ENCODE results near the gene LANCL3. TPM values are rescaled to one million over a fixed set of nuclear protein-coding genes. Genes with fewer than 3 reads are reported as not detected.

LANCL3 gene
- total RNA-seq, 1 donor from 2014 or later: 0.02 TPM

GRCh38 chrX:37594755-37595382, 23.4 kb downstream of the LANCL3 start:
- Histone ChIP-seq H3K4me3 (no peak overlapping the region), H2AFZ (replicated peaks) (no peak overlapping the region), H3K27me3 (no peaks in the 10 kb centered on the region), H3K9me3 (ENCODE audit: low read depth) (no peaks in the 10 kb centered on the region), H3K79me2 (ENCODE audit: low read depth) (no peaks in the 10 kb centered on the region), H3K27ac (no peak overlapping the region), H4K20me1 (ENCODE audit: low read depth) (no peaks in the 10 kb centered on the region), H3K4me1 (no peaks in the 10 kb centered on the region), H3K36me3 (no peaks in the 10 kb centered on the region), H3K4me2 (no peak overlapping the region), H3K9ac (no peak overlapping the region), H3F3A (ENCODE audit: low read depth) (no peaks in the 10 kb centered on the region)
- Mint-ChIP-seq H3K9me3 (no peaks in the 10 kb centered on the region), H3K27me3 (ENCODE audit: insufficient read depth, low read depth) (peaks cover 3% of the 10 kb centered on the region), H3K27ac (no peak overlapping the region), H3K4me1 (no peaks in the 10 kb centered on the region), H3K36me3 (no peaks in the 10 kb centered on the region), H3K4me3 (no peak overlapping the region)
- TF ChIP-seq EZH2 (IDR thresholded peaks at IDR 0.05) (no peak), CTCF (IDR thresholded peaks at IDR 0.05) (no peak), EZH2phosphoT487 (IDR thresholded peaks at IDR 0.05) (no peak)
- DNase-seq (ENCODE audit: low spot score): no peak

- no peak overlapping the region for H3K4me3 Mint-ChIP-seq
- no peaks in the 10 kb centered on the region for H3K4me1 ChIP-seq
- no peak for TF ChIP-seq EZH2phosphoT487 (IDR thresholded peaks at IDR 0.05)
- no peak for TF ChIP-seq CTCF (IDR thresholded peaks at IDR 0.05)
- no peak for TF ChIP-seq EZH2 (IDR thresholded peaks at IDR 0.05)
- H3K27ac ChIP-seq: no peak overlapping the region
- no peaks in the 10 kb centered on the region for H3K27me3 Mint-ChIP-seq (ENCODE audit: insufficient read depth, low read depth)
- H3K9ac ChIP-seq: no peak overlapping the region
- H3F3A ChIP-seq (ENCODE audit: low read depth): no peaks in the 10 kb centered on the region
- H4K20me1 ChIP-seq (ENCODE audit: low read depth): no peaks in the 10 kb centered on the region
- H3K9me3 ChIP-seq (ENCODE audit: low read depth): peaks cover 3% of the 10 kb centered on the region
- no peak overlapping the region for H3K4me3 ChIP-seq
- no peaks in the 10 kb centered on the region for H3K9me3 Mint-ChIP-seq
- no peak for DNase-seq (ENCODE audit: low spot score)
- H3K36me3 ChIP-seq: no peaks in the 10 kb centered on the region
- no peaks in the 10 kb centered on the region for H3K27me3 ChIP-seq
- H3K79me2 ChIP-seq (ENCODE audit: low read depth): no peaks in the 10 kb centered on the region
- H2AFZ ChIP-seq (replicated peaks): no peak overlapping the region
- H3K36me3 Mint-ChIP-seq: no peaks in the 10 kb centered on the region
- no peak overlapping the region for H3K4me2 ChIP-seq
- H3K4me1 Mint-ChIP-seq: peaks cover 4% of the 10 kb centered on the region
- no peak overlapping the region for H3K27ac Mint-ChIP-seq
Observed at GRCh38 chrX:37599729-37600128, 28.3 kb downstream of the LANCL3 start.

- H3K27me3 ChIP-seq: no peaks in the 10 kb centered on the region
- H3K4me3 ChIP-seq: no peak overlapping the region
- H3K4me2 ChIP-seq: no peak overlapping the region
- Mint-ChIP-seq H3K4me1 (peaks cover 4% of the 10 kb centered on the region), H3K4me3 (no peak overlapping the region), H3K9me3 (no peaks in the 10 kb centered on the region), H3K36me3 (no peaks in the 10 kb centered on the region), H3K27me3 (ENCODE audit: insufficient read depth, low read depth) (no peaks in the 10 kb centered on the region), H3K27ac (no peak overlapping the region)
- H3K4me1 ChIP-seq: no peaks in the 10 kb centered on the region
- H3K9ac ChIP-seq: no peak overlapping the region
- H3F3A ChIP-seq (ENCODE audit: low read depth): no peaks in the 10 kb centered on the region
- peaks cover 3% of the 10 kb centered on the region for H3K9me3 ChIP-seq (ENCODE audit: low read depth)
- no peak for TF ChIP-seq EZH2phosphoT487 (IDR thresholded peaks at IDR 0.05)
- no peak for TF ChIP-seq CTCF (IDR thresholded peaks at IDR 0.05)
- TF ChIP-seq EZH2 (IDR thresholded peaks at IDR 0.05): no peak
- no peak overlapping the region for H2AFZ ChIP-seq (replicated peaks)
- H3K27ac ChIP-seq: no peak overlapping the region
- H4K20me1 ChIP-seq (ENCODE audit: low read depth): no peaks in the 10 kb centered on the region
- no peaks in the 10 kb centered on the region for H3K79me2 ChIP-seq (ENCODE audit: low read depth)
- no peaks in the 10 kb centered on the region for H3K36me3 ChIP-seq
- no peak for DNase-seq (ENCODE audit: low spot score)
Observed at GRCh38 chrX:37603938-37604409, 32.5 kb downstream of the LANCL3 start.

Measured in neural progenitor cell (in vitro differentiated cells).